ENCODE results near the gene MGARP. TPM values are rescaled to one million over a fixed set of nuclear protein-coding genes. Genes with fewer than 3 reads are reported as not detected.

The MGARP gene
- total RNA-seq (2012; rRNA removed) (35.0 and 44.4 TPM in 2 replicates), polyA plus RNA-seq (2012; rRNA removed) (34.7 and 35.1 TPM in 2 replicates), Bru-seq, nascent RNA (percentile 57 among the genes with signal in this experiment), BruChase-seq, experiment 1, labeled RNA remaining after a 6-hour chase (percentile 59 among the genes with signal in this experiment), BruChase-seq, experiment 2, labeled RNA remaining after a 2-hour chase (percentile 53 among the genes with signal in this experiment)
- polyA plus RNA-seq (2012; cell fraction: cytosol; rRNA removed): 26.9 and 31.0 TPM in 2 replicates
- polyA plus RNA-seq (2012; cell fraction: nucleus; rRNA removed; ENCODE audit: low replicate concordance): 5.1 and 15.3 TPM in 2 replicates
- long read RNA-seq, transcript MGARP-201 (4 exons, 1,339 nt): major isoform, 59 of 64 reads
- long read RNA-seq, partial matches to known transcripts: 1 of 64 reads
- long read RNA-seq, other reads (novel, unspliced or antisense): 4 of 64 reads

- no peak for TF ChIP-seq ELK1 (IDR thresholded peaks at IDR 0.05; ENCODE audit: borderline replicate concordance, low read depth, low read length)
- no peak for TF ChIP-seq CTCF (conservative IDR thresholded peaks at IDR 0.05; ENCODE audit: low read depth, low read length)
- TF ChIP-seq MAFK (IDR thresholded peaks at IDR 0.05; ENCODE audit: low read depth, low read length): no peak
- no peak for TF ChIP-seq CHD1 (IDR thresholded peaks at IDR 0.05; ENCODE audit: low read depth, low read length)
- TF ChIP-seq BHLHE40 (IDR thresholded peaks at IDR 0.05; ENCODE audit: low read depth, low read length): no peak
- TF ChIP-seq MAZ (IDR thresholded peaks at IDR 0.05; ENCODE audit: borderline replicate concordance, low read depth, low read length): no peak; the same call in 1 of the 2 replicates
- no peak for TF ChIP-seq SMC3 (IDR thresholded peaks at IDR 0.05; ENCODE audit: low read depth, low read length)
- TF ChIP-seq FOS (IDR thresholded peaks at IDR 0.05; ENCODE audit: low read depth, low read length): no peak
- ChIA-PET POLR2A (ENCODE audit: unreplicated experiment) (interaction anchor here (0.5 kb wide), 1 partner anchor 110 kb away, joined by 3 read pairs; no protein-coding TSS in a partner anchor), CTCF (interaction anchor here (0.6 to 1.2 kb wide), 3 partner anchors 12 to 1604 kb away, joined by 3 to 4 read pairs (median 3); no protein-coding TSS in a partner anchor)
- Histone ChIP-seq H3K4me3 (ENCODE audit: insufficient read depth, low read depth, low read length) (peak within 1 kb of the TSS; percentile 60), H3K27me3 (ENCODE audit: control insufficient read depth, insufficient read depth, low read length) (no peaks in the 10 kb centered on the region), H4K8ac (ENCODE audit: low read depth in 2 of 2, low read length in 2 of 2) (peak within 1 kb of the TSS; percentile 58 to 71; a peak in 3 of 4 replicates), H2BK5ac (ENCODE audit: low read depth, low read length, poor library complexity, severe bottlenecking) (no peak within 1 kb of the TSS), H2BK15ac (ENCODE audit: low read depth, low read length) (peak within 1 kb of the TSS; percentile 46; the same call in 1 of the 3 replicates), H3K18ac (ENCODE audit: low read depth, low read length) (peak within 1 kb of the TSS; percentile 31; the same call in 1 of the 2 replicates), H3K9ac (ENCODE audit: low read depth, low read length) (peak within 1 kb of the TSS; percentile 65), H2AK5ac (ENCODE audit: low read depth, low read length) (no peak within 1 kb of the TSS), H3K4ac (ENCODE audit: low read depth, low read length) (peak within 1 kb of the TSS; percentile 41), H3K36me3 (ENCODE audit: control insufficient read depth, insufficient read depth, low read length) (no peaks in the 10 kb centered on the region), H3K9me1 (ENCODE audit: insufficient read depth, low read length) (peaks cover 3% of the 10 kb centered on the region), H2BK20ac (ENCODE audit: low read depth, low read length) (peak within 1 kb of the TSS; percentile 38; the same call in 1 of the 2 replicates), H2BK120ac (ENCODE audit: low read depth, low read length) (peak within 1 kb of the TSS; percentile 71), H3K23ac (ENCODE audit: low read depth, low read length) (peak within 1 kb of the TSS; percentile 81), H3K56ac (ENCODE audit: extremely low read depth, insufficient read depth, low read length) (peak within 1 kb of the TSS; percentile 39; the same call in 1 of the 2 replicates), H4K5ac (ENCODE audit: low read depth, low read length) (peak within 1 kb of the TSS; percentile 53), H2AK9ac (replicated peaks; ENCODE audit: low read depth, low read length, poor library complexity) (peak within 1 kb of the TSS; percentile 23), H3K27ac (ENCODE audit: insufficient read depth, low read length) (peak within 1 kb of the TSS; percentile 33), H3K79me1 (ENCODE audit: low read depth in 1 of 2, low read length in 2 of 2) (peaks cover 6 to 15% of the 10 kb centered on the region in 2 experiments), H3K14ac (replicated peaks; ENCODE audit: low read depth, low read length) (peak within 1 kb of the TSS; percentile 75), H3K9me3 (ENCODE audit: control insufficient read depth, insufficient read depth, low read length) (no peaks in the 10 kb centered on the region), H2AFZ (replicated peaks; ENCODE audit: low read length, poor library complexity) (peak within 1 kb of the TSS; percentile 90), H3K4me1 (ENCODE audit: control insufficient read depth, insufficient read depth, low read length) (peaks cover 3% of the 10 kb centered on the region), H4K91ac (ENCODE audit: insufficient read depth, low read depth, low read length) (peak within 1 kb of the TSS; percentile 20; the same call in 1 of the 2 replicates), H4K20me1 (ENCODE audit: insufficient read depth, low read length) (no peaks in the 10 kb centered on the region), H3K4me2 (ENCODE audit: low read depth, low read length) (peak within 1 kb of the TSS; percentile 82)
- no TSS peak for BruUV-seq (replicated peaks)
- dilution Hi-C loops (cut with HindIII; ENCODE audit: low sequenced_read_pairs, unreplicated experiment): no loop called here
- WGBS, 2 experiments (ENCODE audit: extremely low coverage in 2 of 2, insufficient read length in 1 of 2): 7% methylated on average over 2 of the region's 51 CpGs; no CpG with 5 or more reads in 1 of the 2 experiments
- in situ Hi-C loops (cut with MboI; ENCODE audit: low sequenced_read_pairs): no loop called here
- intact Hi-C loops (cut with micrococcal nuclease): loop anchor here (5.0 kb wide), 3 partner anchors 53 to 183 kb away; partner anchors contain the start of gene ELF2
- peak; percentile 86 for ATAC-seq (ENCODE audit: low read depth)
- DNase-seq: peak; percentile 30
Measured at GRCh38 chr4:139279760-139280620, at the start of gene MGARP. Gene MGARP, minus strand, starts transcription at chr4:139280225. Its CDS starts 67 bp downstream, at chr4:139280158.

All from IMR-90 (cell line).